ENCODE data around the gene OTX2. TPM values are rescaled to one million over a fixed set of nuclear protein-coding genes. Genes with fewer than 3 reads are reported as not detected.

The OTX2 gene
- polyA plus RNA-seq, 1 of the 3 experiments (the other 2 are of a cell fraction): not detected

DNA sequence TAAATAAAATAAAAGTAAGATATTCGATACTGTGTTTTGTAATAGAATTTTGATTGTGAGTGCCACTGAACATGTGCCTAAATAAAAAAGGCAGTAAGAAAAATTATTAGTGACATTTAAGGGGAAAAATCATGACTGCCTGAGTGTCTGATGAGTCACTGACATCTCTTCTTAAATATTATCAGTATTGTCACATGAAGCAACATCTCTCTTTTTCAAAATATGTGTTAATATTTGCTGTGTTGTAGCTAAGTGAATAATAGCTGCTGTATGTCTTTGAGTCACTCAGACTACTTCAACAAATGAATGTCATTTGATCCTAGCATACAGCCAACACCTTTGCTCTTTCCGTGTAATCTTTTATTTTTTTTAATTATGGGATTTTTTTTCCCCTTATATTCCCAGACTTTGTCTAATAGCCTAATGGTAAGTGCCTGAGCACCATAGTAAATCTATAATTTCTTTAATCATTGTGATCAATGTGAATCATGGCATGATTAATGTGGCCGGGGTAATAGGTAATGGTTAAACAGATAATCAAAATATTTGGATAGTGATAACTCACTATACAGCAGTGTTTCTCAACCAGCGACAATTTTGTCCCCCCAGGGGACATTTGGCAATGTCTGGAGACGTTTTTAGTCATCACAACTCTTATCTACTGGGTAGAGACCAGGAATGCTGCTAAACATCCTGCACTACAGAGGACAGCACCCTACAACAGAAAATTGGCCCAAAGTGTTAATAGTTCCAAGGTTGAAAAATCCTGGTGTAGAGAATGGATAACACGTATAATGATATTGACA, 11.7 kb upstream of the OTX2 start:
- H3K27ac ChIP-seq (ENCODE audit: low read depth in 2 of 2, low read length in 1 of 2): no peak overlapping the region
- H2AFZ ChIP-seq (ENCODE audit: low read depth): no peak overlapping the region
- ChIA-PET POLR2A (no interaction called here), CTCF (no interaction called here)
- no peaks in the 10 kb centered on the region for H3K9me2 ChIP-seq
- H3K79me2 ChIP-seq (ENCODE audit: insufficient read depth): no peaks in the 10 kb centered on the region
- no peaks in the 10 kb centered on the region for H3F3A ChIP-seq (replicated peaks; ENCODE audit: insufficient read depth)
- H3K4me2 ChIP-seq: no peak overlapping the region
- H3K4me3 ChIP-seq (ENCODE audit: low read depth in 2 of 2, low read length in 1 of 2): no peak overlapping the region
- H3K4me1 ChIP-seq (ENCODE audit: control insufficient read depth in 1 of 2, insufficient read depth in 2 of 2, low read depth in 1 of 2, low read length in 1 of 2): no peaks in the 10 kb centered on the region; a peak in 1 of 4 replicates
- 0 out of 2 replicates have a peak, but pooled peaks cover 10% of the 10 kb centered on the region for H3K27me3 ChIP-seq (ENCODE audit: insufficient read depth)
- TF ChIP-seq, protein P1, sequence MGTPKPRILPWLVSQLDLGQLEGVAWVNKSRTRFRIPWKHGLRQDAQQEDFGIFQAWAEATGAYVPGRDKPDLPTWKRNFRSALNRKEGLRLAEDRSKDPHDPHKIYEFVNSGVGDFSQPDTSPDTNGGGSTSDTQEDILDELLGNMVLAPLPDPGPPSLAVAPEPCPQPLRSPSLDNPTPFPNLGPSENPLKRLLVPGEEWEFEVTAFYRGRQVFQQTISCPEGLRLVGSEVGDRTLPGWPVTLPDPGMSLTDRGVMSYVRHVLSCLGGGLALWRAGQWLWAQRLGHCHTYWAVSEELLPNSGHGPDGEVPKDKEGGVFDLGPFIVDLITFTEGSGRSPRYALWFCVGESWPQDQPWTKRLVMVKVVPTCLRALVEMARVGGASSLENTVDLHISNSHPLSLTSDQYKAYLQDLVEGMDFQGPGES (IDR thresholded peaks at IDR 0.05; ENCODE audit: low read depth, low read length): no peak
- TF ChIP-seq RCOR1 (IDR thresholded peaks at IDR 0.05; ENCODE audit: low read length) (no peak), USF2 (IDR thresholded peaks at IDR 0.05; ENCODE audit: borderline replicate concordance, low read depth, low read length) (no peak)
- no peaks in the 10 kb centered on the region for H3K36me3 ChIP-seq (replicated peaks in 1 of 2; ENCODE audit: control insufficient read depth in 1 of 2, insufficient read depth in 2 of 2, low read length in 1 of 2)
- H3K9ac ChIP-seq: no peak overlapping the region
- DNase-seq: no peak
- no peaks in the 10 kb centered on the region for H3K9me3 ChIP-seq
- whole genome bisulfite sequencing (ENCODE audit: low lambda C conversion rate): 2% methylated on average over 6 of the region's 6 CpGs
- H4K20me1 ChIP-seq (ENCODE audit: insufficient read depth): no peaks in the 10 kb centered on the region

GRCh38 chr14:56821177-56821576, 10.9 kb upstream of the OTX2 start:
- no peak for DNase-seq
- no peaks in the 10 kb centered on the region for H3F3A ChIP-seq (replicated peaks; ENCODE audit: insufficient read depth)
- H4K20me1 ChIP-seq (ENCODE audit: insufficient read depth): no peaks in the 10 kb centered on the region
- no peaks in the 10 kb centered on the region for H3K9me2 ChIP-seq
- H3K27me3 ChIP-seq (ENCODE audit: insufficient read depth): peaks cover 18% of the 10 kb centered on the region; the same call in 1 of the 2 replicates
- H3K9me3 ChIP-seq: no peaks in the 10 kb centered on the region
- H3K36me3 ChIP-seq (replicated peaks in 1 of 2; ENCODE audit: control insufficient read depth in 1 of 2, insufficient read depth in 2 of 2, low read length in 1 of 2): no peaks in the 10 kb centered on the region
- ChIA-PET CTCF (no interaction called here), POLR2A (no interaction called here)
- no peak overlapping the region for H3K4me3 ChIP-seq (ENCODE audit: low read depth in 2 of 2, low read length in 1 of 2)
- H3K9ac ChIP-seq: no peak overlapping the region
- H3K79me2 ChIP-seq (ENCODE audit: insufficient read depth): no peaks in the 10 kb centered on the region
- TF ChIP-seq FOXM1 (IDR thresholded peaks at IDR 0.05; ENCODE audit: low read depth) (no peak), RCOR1 (IDR thresholded peaks at IDR 0.05; ENCODE audit: low read length) (no peak), GATA2 (CRISPR knock-in tag; IDR thresholded peaks at IDR 0.05) (no peak), SMC3 (IDR thresholded peaks at IDR 0.05; ENCODE audit: low read depth, low read length) (no peak), FOSL2 (IDR thresholded peaks at IDR 0.05; ENCODE audit: borderline replicate concordance, low read depth) (no peak), EZH2phosphoT487 (IDR thresholded peaks at IDR 0.05; ENCODE audit: borderline replicate concordance, low read depth) (no peak), CHD2 (IDR thresholded peaks at IDR 0.05; ENCODE audit: low read length, partially characterized antibody) (no peak), EP300 (IDR thresholded peaks at IDR 0.05; ENCODE audit: borderline replicate concordance in 1 of 2, low read depth in 1 of 2, low read length in 1 of 2) (no peak), YY1 (IDR thresholded peaks at IDR 0.05; ENCODE audit: low read depth) (no peak)
- 2% methylated on average over 4 of the region's 4 CpGs for WGBS (ENCODE audit: low lambda C conversion rate)
- H3K4me2 ChIP-seq: no peak overlapping the region
- H3K4me1 ChIP-seq (ENCODE audit: control insufficient read depth in 1 of 2, insufficient read depth in 2 of 2, low read depth in 1 of 2, low read length in 1 of 2): no peaks in the 10 kb centered on the region; a peak in 1 of 4 replicates
- no peak overlapping the region for H2AFZ ChIP-seq (ENCODE audit: low read depth)
- no peak overlapping the region for H3K27ac ChIP-seq (ENCODE audit: low read depth in 2 of 2, low read length in 1 of 2)
